ENCODE data around the gene ITPRID2.

The ITPRID2 gene

GRCh38 chr2:181882246-181883020 lies 9.1 kb upstream of the ITPRID2 start:
- no peak for DNase-seq

DNA sequence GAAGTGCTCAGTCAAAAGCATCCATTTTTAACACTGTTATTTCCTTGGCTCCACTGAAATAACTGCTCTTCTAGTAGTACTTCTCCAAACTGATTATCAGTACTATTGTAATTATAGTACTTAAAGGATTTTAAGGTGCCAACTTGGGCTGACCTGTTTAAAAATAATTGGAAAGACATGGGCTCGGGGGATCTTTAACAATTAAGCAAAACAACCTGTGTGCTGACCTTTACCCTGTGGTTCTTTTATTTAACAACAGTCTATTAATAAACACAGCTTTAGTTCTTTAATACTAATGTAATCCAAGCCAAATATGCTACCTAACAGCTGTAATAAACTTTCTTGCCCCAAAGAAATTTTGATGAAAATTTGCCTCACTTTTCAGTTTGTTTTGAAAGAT lies 6.9 kb upstream of the ITPRID2 start:
- DNase-seq: no peak

DNA sequence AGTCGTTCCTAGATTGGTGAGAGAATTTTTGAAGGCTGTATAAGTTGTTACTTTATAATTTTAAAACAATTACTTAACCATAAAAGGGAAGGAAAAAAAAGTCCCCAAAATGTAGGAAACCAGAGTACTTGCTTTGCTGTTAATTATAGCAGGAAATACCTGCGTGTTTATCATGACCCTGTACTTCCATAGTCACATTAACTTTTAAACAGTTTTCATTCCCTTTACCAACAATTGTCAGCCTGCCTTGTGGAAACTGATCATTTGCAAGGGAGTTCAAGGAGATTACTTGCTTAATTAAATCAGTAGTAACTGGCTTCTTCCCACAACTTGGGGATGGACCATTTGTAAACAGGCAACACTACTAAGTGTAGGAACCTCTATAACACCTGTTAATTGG lies 6.4 kb upstream of the ITPRID2 start:
- no peak for DNase-seq

- no peak for DNase-seq
Measured at GRCh38 chr2:181886192-181886591, 5.3 kb upstream of the ITPRID2 start.

- DNase-seq: no peak
Measured at GRCh38 chr2:181887045-181887444, 4.5 kb upstream of the ITPRID2 start.

- DNase-seq: no peak
Measured at GRCh38 chr2:181889776-181890175, 1.8 kb upstream of the ITPRID2 start.

DNA sequence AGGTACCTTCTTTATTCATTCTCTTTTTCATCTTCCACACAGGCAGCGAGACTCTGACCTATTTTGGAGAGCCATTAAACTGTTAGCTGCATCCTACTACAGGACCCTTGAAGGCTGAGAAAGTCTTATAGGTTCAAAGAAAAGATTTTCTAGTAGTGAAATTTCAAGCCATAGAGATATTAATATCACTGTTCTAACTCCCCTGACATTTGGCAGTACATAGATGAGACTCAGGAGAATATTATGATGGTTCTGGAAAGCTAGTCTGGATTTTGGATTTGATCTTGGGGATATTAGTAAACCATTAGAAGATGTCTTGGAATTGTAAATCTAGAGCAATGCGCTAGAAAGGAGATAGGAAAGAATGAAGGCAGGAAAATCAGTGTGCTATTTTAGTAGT lies 1.3 kb upstream of the ITPRID2 start:
- no peak for DNase-seq

- peak; percentile 78 for DNase-seq
Measured at GRCh38 chr2:181891966-181892798, 652 bp downstream of the ITPRID2 start.

GRCh38 chr2:181892799-181893435 lies 1.4 kb downstream of the ITPRID2 start:
- no peak for DNase-seq

- no peak for DNase-seq
Measured at GRCh38 chr2:181894381-181894780, 2.9 kb downstream of the ITPRID2 start.

DNA sequence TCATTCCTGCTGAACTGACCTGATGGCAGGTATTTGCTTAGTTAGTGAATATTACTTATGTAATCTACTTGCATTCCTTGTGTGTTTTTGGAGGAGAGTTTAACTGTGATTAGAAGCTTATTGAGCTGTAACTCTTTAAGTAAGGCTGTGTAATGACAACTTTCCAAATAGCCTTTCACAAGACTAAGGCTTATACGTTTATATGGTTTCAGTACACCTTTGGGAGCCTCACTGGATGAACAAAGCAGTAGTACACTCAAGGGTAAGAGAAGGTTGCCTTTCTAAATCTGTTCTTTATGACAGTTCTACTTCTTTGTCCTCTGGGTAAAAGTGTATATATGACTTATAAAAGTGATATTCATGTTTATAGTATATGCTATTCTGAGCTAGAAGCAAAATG lies 4.3 kb downstream of the ITPRID2 start:
- no peak for DNase-seq

DNA sequence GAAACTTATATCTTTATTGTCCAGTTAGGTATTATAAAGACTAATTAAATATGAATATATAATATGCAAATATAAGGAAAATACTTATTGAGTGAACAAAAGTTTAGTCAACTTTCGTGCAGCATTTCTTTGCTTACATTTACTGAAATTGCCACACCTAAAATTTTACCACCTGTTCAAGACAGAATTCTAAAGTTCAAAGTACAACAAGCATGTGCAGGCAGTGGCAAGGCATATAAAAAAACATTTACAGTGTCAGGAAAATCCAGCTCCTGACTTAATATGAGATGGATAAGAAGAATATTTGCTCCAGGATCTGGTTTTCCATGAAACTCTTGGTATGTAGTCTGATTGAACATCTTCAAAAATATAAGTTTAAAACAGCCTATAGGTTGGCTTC lies 4.8 kb downstream of the ITPRID2 start:
- no peak for DNase-seq

GRCh38 chr2:181900007-181900651 lies 8.6 kb downstream of the ITPRID2 start:
- DNase-seq: peak; percentile 49

GRCh38 chr2:181902625-181903024 lies 11.1 kb downstream of the ITPRID2 start:
- no peak for DNase-seq

DNA sequence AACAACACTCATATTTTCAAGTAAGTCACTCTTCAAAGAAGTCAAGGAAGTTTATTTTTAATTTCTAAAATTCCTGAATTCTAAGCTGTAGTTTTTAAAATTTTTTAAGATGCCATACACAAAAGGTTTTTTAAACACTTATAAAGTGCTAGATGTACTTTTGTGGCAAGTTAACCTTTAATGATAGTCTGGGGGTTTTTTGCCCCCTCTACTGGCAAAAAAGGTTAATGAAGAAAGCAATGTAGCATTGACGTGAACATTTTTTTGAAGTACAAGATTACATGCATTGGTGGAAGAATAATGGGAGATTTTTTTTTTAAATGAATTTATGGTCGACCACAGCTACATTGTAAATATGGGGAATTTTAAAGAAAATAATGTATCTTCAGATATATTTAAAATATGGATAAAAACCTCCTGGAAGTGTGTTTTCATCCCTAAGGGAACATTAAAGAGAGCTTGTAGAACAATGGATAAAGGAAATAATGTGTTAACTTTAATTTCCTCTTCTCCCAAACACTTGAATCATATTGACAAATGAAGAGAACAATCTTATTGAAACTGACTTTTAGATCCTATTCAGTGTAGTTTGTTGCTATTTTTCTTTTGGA lies 12.6 kb downstream of the ITPRID2 start:
- DNase-seq: peak; percentile 70

- no peak for DNase-seq
Measured at GRCh38 chr2:181907057-181907456, 15.5 kb downstream of the ITPRID2 start.

GRCh38 chr2:181907635-181908034 lies 16.1 kb downstream of the ITPRID2 start:
- no peak for DNase-seq

GRCh38 chr2:181910028-181910831 lies 18.7 kb downstream of the ITPRID2 start:
- DNase-seq: no peak

DNA sequence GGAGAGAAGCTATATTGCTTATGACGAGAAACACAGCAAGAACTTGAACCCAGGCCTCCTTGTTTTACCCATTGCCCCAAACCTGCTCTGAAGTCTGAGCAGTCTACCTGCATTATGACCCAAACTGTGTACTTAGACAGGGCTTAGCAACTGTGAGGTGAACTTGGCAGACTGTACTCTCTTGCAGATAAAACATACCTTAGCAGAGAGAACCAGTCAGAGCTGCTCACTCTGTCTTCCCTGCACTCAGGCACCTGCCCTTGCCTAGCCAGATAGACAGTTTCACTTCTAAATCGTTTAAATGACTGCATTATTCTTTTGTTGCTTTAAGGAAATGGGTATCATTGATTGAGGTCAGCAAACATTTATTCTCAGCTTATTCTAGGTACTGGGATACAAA lies 20.3 kb downstream of the ITPRID2 start:
- no peak for DNase-seq

GRCh38 chr2:181915102-181915501 lies 23.6 kb downstream of the ITPRID2 start:
- DNase-seq: no peak

- no peak for DNase-seq
Measured at GRCh38 chr2:181916726-181917718, 25.5 kb downstream of the ITPRID2 start.
